AG10803 (cell line): ENCODE measurements around the gene NR2F6.

ENCODE experiments used
- DNase-seq: peaks from one replicate; pipeline ENCODE4 v3.0.0; 2010; ENCODE audit warnings: low read depth
- H3K4me3 ChIP-seq: 2 replicates; pipeline ENCODE4 v1.5.1; 2011; ENCODE audit warnings: mild to moderate bottlenecking, low read length, control low read depth
- CTCF ChIP-seq: conservative IDR thresholded peaks from 2 replicates; pipeline ENCODE4 v1.5.1; 2011; ENCODE audit warnings: mild to moderate bottlenecking, low read length, control low read depth, inconsistent platforms

NR2F6 gene

GRCh38 chr19:17245535-17245984 lies at the start of gene NR2F6:
TSS of gene NR2F6 (minus strand) at chr19:17245919. CDS start at chr19:17245220, 699 bp downstream.
- no peak for TF ChIP-seq CTCF
- peak within 1 kb of the TSS; percentile 89 for H3K4me3 ChIP-seq
- no peak for DNase-seq

GRCh38 chr19:17294051-17294891 lies 48.6 kb upstream of the NR2F6 start:
- no peak for TF ChIP-seq CTCF
- no peak overlapping the region for H3K4me3 ChIP-seq
- no peak for DNase-seq

GRCh38 chr19:17293605-17294004 lies 47.9 kb upstream of the NR2F6 start:
- no peak overlapping the region for H3K4me3 ChIP-seq
- TF ChIP-seq CTCF = no peak

GRCh38 chr19:17292301-17293074 lies 46.8 kb upstream of the NR2F6 start:
- H3K4me3 ChIP-seq = peak overlapping the region; percentile 69
- peak; percentile 87 for DNase-seq

More at GRCh38 chr19:17293605-17294004, 47.9 kb upstream of the NR2F6 start:
- no peak for DNase-seq

GRCh38 chr19:17289489-17289888 lies 43.8 kb upstream of the NR2F6 start:
- no peak for TF ChIP-seq CTCF
- no peak overlapping the region for H3K4me3 ChIP-seq
- peak; percentile 80 for DNase-seq

More at GRCh38 chr19:17292301-17293074, 46.8 kb upstream of the NR2F6 start:
- TF ChIP-seq CTCF = peak; percentile 85

- DNase-seq = no peak
- no peak overlapping the region for H3K4me3 ChIP-seq
- no peak for TF ChIP-seq CTCF
Observed at GRCh38 chr19:17286752-17287151, 41.0 kb upstream of the NR2F6 start.
